ENCODE data around the gene TVP23A. TPM values are rescaled to one million over a fixed set of nuclear protein-coding genes. Genes with fewer than 3 reads are reported as not detected.
A peak's percentile ranks its signal among the peaks of the same experiment; 100 is the strongest.

Gene TVP23A
- total RNA-seq, 1 experiment from 2014 or later, result not detected

GRCh38 chr16:10744370-10745030 is 74.1 kb downstream of the TVP23A start:
- no peak for DNase-seq (ENCODE audit: low spot score)
- no peaks in the 10 kb centered on the region for H3K36me3 ChIP-seq (ENCODE audit: insufficient read depth, low read length, poor library complexity, severe bottlenecking)

GRCh38 chr16:10743610-10744369 is 74.8 kb downstream of the TVP23A start, which contains the start of gene NUBP1:
Gene NUBP1 (plus strand): TSS chr16:10743842. CDS start chr16:10743864, 22 bp downstream.
- no peaks in the 10 kb centered on the region for H3K27me3 ChIP-seq (replicated peaks; ENCODE audit: insufficient read depth, low read depth, low read length, poor library complexity)
- peak within 1 kb of the TSS; percentile 57 for H3K4me3 ChIP-seq (ENCODE audit: low read depth, low read length, poor library complexity, severe bottlenecking)
- intact Hi-C loops (cut with micrococcal nuclease; ENCODE audit: unreplicated experiment), result loop anchor here (5.0 kb wide), 1 partner anchor 174 kb away; no protein-coding TSS in a partner anchor
- no peaks in the 10 kb centered on the region for H3K36me3 ChIP-seq (ENCODE audit: insufficient read depth, low read length, poor library complexity, severe bottlenecking)
- peak; percentile 96 for DNase-seq (ENCODE audit: low spot score)
- H3K27ac ChIP-seq (ENCODE audit: low read depth, low read length, poor library complexity, severe bottlenecking), result peak within 1 kb of the TSS; percentile 98
- ChIA-PET CTCF (interaction anchor here (1.2 kb wide), 1 partner anchor 175 kb away, joined by 4 read pairs; no protein-coding TSS in a partner anchor), POLR2A (ENCODE audit: low non-redundant PET) (interaction anchor here (0.6 kb wide), 1 partner anchor 27 kb away, joined by 3 read pairs; no protein-coding TSS in a partner anchor)
- peaks cover 5% of the 10 kb centered on the region for H3K4me1 ChIP-seq (ENCODE audit: insufficient read depth, low read length, poor library complexity, severe bottlenecking)
- TF ChIP-seq CTCF (conservative IDR thresholded peaks at IDR 0.05; ENCODE audit: low read depth, low read length) (no peak), EZH2 (IDR thresholded peaks at IDR 0.05; ENCODE audit: borderline replicate concordance, low read depth, low read length, poor library complexity, severe bottlenecking) (no peak)
- H3K9me3 ChIP-seq (ENCODE audit: low read depth, low read length, poor library complexity, severe bottlenecking), result no peaks in the 10 kb centered on the region
- BruUV-seq (replicated peaks), result no TSS peak

More at GRCh38 chr16:10744370-10745030, 74.1 kb downstream of the TVP23A start:
- intact Hi-C loops (cut with micrococcal nuclease; ENCODE audit: unreplicated experiment), result loop anchor here (5.0 kb wide), 1 partner anchor 173 kb away; no protein-coding TSS in a partner anchor
- POLR2A ChIA-PET (ENCODE audit: low non-redundant PET), result no interaction called here
- Histone ChIP-seq H3K27me3 (replicated peaks; ENCODE audit: insufficient read depth, low read depth, low read length, poor library complexity) (no peaks in the 10 kb centered on the region), H3K27ac (ENCODE audit: low read depth, low read length, poor library complexity, severe bottlenecking) (peak overlapping the region; percentile 98), H3K9me3 (ENCODE audit: low read depth, low read length, poor library complexity, severe bottlenecking) (no peaks in the 10 kb centered on the region), H3K4me3 (ENCODE audit: low read depth, low read length, poor library complexity, severe bottlenecking) (peak overlapping the region; percentile 57), H3K4me1 (ENCODE audit: insufficient read depth, low read length, poor library complexity, severe bottlenecking) (peaks cover 5% of the 10 kb centered on the region)
- no TSS peak for BruUV-seq (replicated peaks)
- TF ChIP-seq CTCF (conservative IDR thresholded peaks at IDR 0.05; ENCODE audit: low read depth, low read length) (no peak), EZH2 (IDR thresholded peaks at IDR 0.05; ENCODE audit: borderline replicate concordance, low read depth, low read length, poor library complexity, severe bottlenecking) (no peak)
- CTCF ChIA-PET, result interaction anchor here (1.2 kb wide), 1 partner anchor 174 kb away, joined by 4 read pairs; no protein-coding TSS in a partner anchor

GRCh38 chr16:10743227-10743609 is 75.4 kb downstream of the TVP23A start:
- no peak for DNase-seq (ENCODE audit: low spot score)
- no peak for TF ChIP-seq CTCF (conservative IDR thresholded peaks at IDR 0.05; ENCODE audit: low read depth, low read length)
- Histone ChIP-seq H3K4me3 (ENCODE audit: low read depth, low read length, poor library complexity, severe bottlenecking) (peak overlapping the region; percentile 57), H3K4me1 (ENCODE audit: insufficient read depth, low read length, poor library complexity, severe bottlenecking) (peaks cover 5% of the 10 kb centered on the region), H3K27ac (ENCODE audit: low read depth, low read length, poor library complexity, severe bottlenecking) (peak overlapping the region; percentile 98), H3K36me3 (ENCODE audit: insufficient read depth, low read length, poor library complexity, severe bottlenecking) (no peaks in the 10 kb centered on the region), H3K9me3 (ENCODE audit: low read depth, low read length, poor library complexity, severe bottlenecking) (no peaks in the 10 kb centered on the region), H3K27me3 (replicated peaks; ENCODE audit: insufficient read depth, low read depth, low read length, poor library complexity) (no peaks in the 10 kb centered on the region)
- ChIA-PET POLR2A (ENCODE audit: low non-redundant PET) (interaction anchor here (0.6 kb wide), 1 partner anchor 27 kb away, joined by 3 read pairs; no protein-coding TSS in a partner anchor), CTCF (interaction anchor here (1.2 kb wide), 1 partner anchor 176 kb away, joined by 4 read pairs; no protein-coding TSS in a partner anchor)
- BruUV-seq (replicated peaks), result TSS peak; percentile 84
- intact Hi-C loops (cut with micrococcal nuclease; ENCODE audit: unreplicated experiment), result loop anchor here (5.0 kb wide), 1 partner anchor 174 kb away; no protein-coding TSS in a partner anchor
